B cell (primary cell): ENCODE measurements around the gene PDLIM5. TPM values are rescaled to one million over a fixed set of nuclear protein-coding genes. Genes with fewer than 3 reads are reported as not detected.

ENCODE experiments used
- ATAC-seq: fragments of 200-7000 bp; cut with Tn5 transposase; one replicate; pipeline ENCODE4 v1.10.0; 2021; ENCODE audit warnings: low read depth, mild to moderate bottlenecking, moderate number of reproducible peaks, moderate library complexity
- CTCF ChIA-PET: fragments of 350-600 bp; sonication (Branson Sonifier 250); formaldehyde crosslinking; loops from one replicate; lab custom pipeline; 2021; ENCODE audit warnings: antibody characterized with exemption, inconsistent platforms; lab: Charles Lee
- POLR2A ChIA-PET: fragments of 350-600 bp; sonication (Branson Sonifier 250); formaldehyde crosslinking; loops from one replicate; lab custom pipeline; 2021; ENCODE audit warnings: antibody characterized with exemption; lab: Charles Lee
- DNase-seq: peaks from one replicate; pipeline ENCODE4 v3.0.0; 2013
- H2AFZ ChIP-seq: 2 replicates; pipeline ENCODE4 v1.6.1; 2012; ENCODE audit warnings: mild to moderate bottlenecking, low read depth, low read length; ENCODE audit not compliant: insufficient read depth, poor library complexity, severe bottlenecking
- H3K27ac ChIP-seq, 2 donors: 1 replicate in 1 of 2; 2 replicates in 1 of 2; pipeline ENCODE4 v1.5.1; 2012 to 2013; ENCODE audit warnings: low read length in 2 of 2, mild to moderate bottlenecking in 2 of 2, moderate library complexity in 1 of 2
- H3K27me3 ChIP-seq, 4 experiments: fragments of 200-600 bp in 1 of 4; sonication (generic) in 1 of 4; replicated peaks in 1 of 4; 1 replicate in 2 of 4; 2 replicates in 2 of 4; pipeline versions ENCODE4 v1.6.1 to v1.7.0; 2013 to 2016; ENCODE audit warnings: low read length in 3 of 4, mild to moderate bottlenecking in 2 of 4, mixed read lengths in 1 of 4, moderate library complexity in 1 of 4; ENCODE audit not compliant: insufficient read depth in 4 of 4, control insufficient read depth in 3 of 4; ENCODE audit errors: control extremely low read depth in 1 of 4
- H3K36me3 ChIP-seq, 2 experiments: replicated peaks in 1 of 2; 1 replicate in 1 of 2; 2 replicates in 1 of 2; pipeline versions ENCODE4 v1.6.1 to v1.7.1; 2013; ENCODE audit warnings: low read length in 1 of 2; ENCODE audit not compliant: insufficient read depth in 2 of 2, control insufficient read depth in 1 of 2; ENCODE audit errors: control extremely low read depth in 1 of 2, extremely low read depth in 1 of 2
- H3K4me1 ChIP-seq, 2 donors: fragments of 200-600 bp in 1 of 2; sonication (generic) in 1 of 2; 1 replicate in 1 of 2; 2 replicates in 1 of 2; pipeline versions ENCODE4 v1.5.1 to v1.6.1; 2013 to 2017; ENCODE audit warnings: low read length in 2 of 2; ENCODE audit not compliant: control insufficient read depth in 2 of 2, insufficient read depth in 2 of 2
- H3K4me2 ChIP-seq: replicated peaks from 2 replicates; pipeline ENCODE3; 2012; ENCODE audit warnings: mild to moderate bottlenecking, low read depth, low read length; ENCODE audit not compliant: poor library complexity, severe bottlenecking
- H3K4me3 ChIP-seq, 5 experiments: fragments of 200-600 bp in 1 of 5; sonication (generic) in 1 of 5; 1 replicate in 3 of 5; 2 replicates in 2 of 5; pipeline versions ENCODE4 v1.5.1 to v1.7.0; 2011 to 2016; ENCODE audit warnings: low read length in 4 of 5, mild to moderate bottlenecking in 4 of 5, low read depth in 2 of 5, control low read depth in 1 of 5, moderate library complexity in 1 of 5; ENCODE audit not compliant: insufficient read depth in 1 of 5; ENCODE audit errors: control extremely low read depth in 1 of 5, extremely low read depth in 1 of 5
- H3K79me2 ChIP-seq: fragments of 200-600 bp; sonication (generic); one replicate; pipeline ENCODE4 v1.6.0; 2016; ENCODE audit warnings: low read length; ENCODE audit not compliant: control insufficient read depth, insufficient read depth
- H3K9ac ChIP-seq: fragments of 200-600 bp; sonication (generic); 2 replicates; pipeline ENCODE4 v1.6.1; 2017; ENCODE audit warnings: mild to moderate bottlenecking, low read length, moderate library complexity
- H3K9me3 ChIP-seq, 3 donors: one replicate each; pipeline versions ENCODE4 v1.6.1 to v1.7.1; 2013; ENCODE audit warnings: low read length in 2 of 3; ENCODE audit not compliant: control insufficient read depth in 2 of 3, insufficient read depth in 1 of 3; ENCODE audit errors: control extremely low read depth in 1 of 3
- H4K20me1 ChIP-seq: 2 replicates; pipeline ENCODE4 v1.6.0; 2012; ENCODE audit warnings: mild to moderate bottlenecking, low read length; ENCODE audit not compliant: insufficient read depth, control insufficient read depth, poor library complexity, severe bottlenecking
- H3K27ac Mint-ChIP-seq: one replicate; pipeline ENCODE4 v1.8.0; 2021; ENCODE audit warnings: mixed read lengths
- H3K27me3 Mint-ChIP-seq: one replicate; pipeline ENCODE4 v1.8.0; 2021; ENCODE audit warnings: mixed read lengths
- H3K4me1 Mint-ChIP-seq: one replicate; pipeline ENCODE4 v1.8.0; 2021; ENCODE audit warnings: mixed read lengths
- H3K4me3 Mint-ChIP-seq: one replicate; pipeline ENCODE4 v1.8.0; 2021; ENCODE audit warnings: mixed read lengths
- H3K9me3 Mint-ChIP-seq: one replicate; pipeline ENCODE4 v1.8.0; 2022; ENCODE audit warnings: mixed read lengths; ENCODE audit not compliant: insufficient read depth
- EZH2 ChIP-seq: IDR thresholded peaks from 2 replicates; pipeline ENCODE4 v1.6.1; 2012; ENCODE audit warnings: borderline replicate concordance, low read depth, mild to moderate bottlenecking, moderate library complexity, low read length; ENCODE audit not compliant: insufficient read depth, poor library complexity, severe bottlenecking
- WGBS: methylation state at CpG from one replicate; pipeline ENCODE4 v1.1.5; 2013; ENCODE audit warnings: missing lambda C conversion rate; ENCODE audit not compliant: insufficient coverage; 5-methylcytosine and 5-hydroxymethylcytosine counted together
- intact Hi-C: fragments of 100-400 bp; cut with micrococcal nuclease; formaldehyde crosslinking; loops from one replicate; pipeline ENCODE4 v1.10.0; 2022
- polyA plus RNA-seq: library from polyadenylated mRNA; depleted of rRNA; stranded (reverse); fragments of >200 nt; gene quantifications from 2 replicates; pipeline ENCODE4 v1.2.3, GENCODE V29; 2012
- total RNA-seq, 2 donors: library from RNA; stranded (reverse); fragments of 120-200 nt in 1 of 2; gene quantifications; 1 replicate in 1 of 2; 2 replicates in 1 of 2; pipeline versions ENCODE4 v1.2.3 to v1.2.4, GENCODE V29; 2013 to 2022
- TF ChIP-seq, protein P1 (sequence below): fragments of 200-600 bp; IDR thresholded peaks from one replicate; pipeline ENCODE4 v1.8.0; 2022; ENCODE audit warnings: antibody characterized with exemption, mild to moderate bottlenecking

PDLIM5 gene
- total and polyA plus RNA-seq, 2 donors (not counting 1 experiment from before 2014, with no cell fraction given) = 24.0 to 30.2 TPM

DNA sequence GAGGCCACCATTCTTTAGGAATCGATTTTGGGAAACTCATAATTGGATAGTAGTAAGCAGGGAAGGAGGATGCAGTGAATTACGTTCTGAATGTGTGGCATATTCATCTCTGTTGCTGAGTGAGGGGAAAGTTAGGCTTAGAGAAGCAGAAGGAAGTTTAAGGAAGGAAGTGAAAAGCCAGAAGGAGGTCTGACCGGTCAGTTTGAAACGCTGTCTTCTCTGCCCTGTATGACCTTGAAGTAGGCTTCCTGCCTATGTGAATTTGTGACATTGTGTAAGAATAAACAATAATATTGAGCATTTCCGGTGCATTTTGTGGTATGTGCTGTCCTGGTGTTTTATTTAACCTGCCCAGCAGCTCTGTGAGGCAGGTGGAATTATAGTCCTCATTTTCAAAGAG lies 67.3 kb downstream of the PDLIM5 start:
- no peaks in the 10 kb centered on the region for H3K27me3 Mint-ChIP-seq
- H4K20me1 ChIP-seq = no peaks in the 10 kb centered on the region
- POLR2A ChIA-PET = no interaction called here
- H3K27ac ChIP-seq = no peak overlapping the region
- TF ChIP-seq, protein P1, sequence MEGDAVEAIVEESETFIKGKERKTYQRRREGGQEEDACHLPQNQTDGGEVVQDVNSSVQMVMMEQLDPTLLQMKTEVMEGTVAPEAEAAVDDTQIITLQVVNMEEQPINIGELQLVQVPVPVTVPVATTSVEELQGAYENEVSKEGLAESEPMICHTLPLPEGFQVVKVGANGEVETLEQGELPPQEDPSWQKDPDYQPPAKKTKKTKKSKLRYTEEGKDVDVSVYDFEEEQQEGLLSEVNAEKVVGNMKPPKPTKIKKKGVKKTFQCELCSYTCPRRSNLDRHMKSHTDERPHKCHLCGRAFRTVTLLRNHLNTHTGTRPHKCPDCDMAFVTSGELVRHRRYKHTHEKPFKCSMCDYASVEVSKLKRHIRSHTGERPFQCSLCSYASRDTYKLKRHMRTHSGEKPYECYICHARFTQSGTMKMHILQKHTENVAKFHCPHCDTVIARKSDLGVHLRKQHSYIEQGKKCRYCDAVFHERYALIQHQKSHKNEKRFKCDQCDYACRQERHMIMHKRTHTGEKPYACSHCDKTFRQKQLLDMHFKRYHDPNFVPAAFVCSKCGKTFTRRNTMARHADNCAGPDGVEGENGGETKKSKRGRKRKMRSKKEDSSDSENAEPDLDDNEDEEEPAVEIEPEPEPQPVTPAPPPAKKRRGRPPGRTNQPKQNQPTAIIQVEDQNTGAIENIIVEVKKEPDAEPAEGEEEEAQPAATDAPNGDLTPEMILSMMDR = no peak
- TF ChIP-seq EZH2 = no peak
- H3K4me2 ChIP-seq = peak overlapping the region; percentile 6
- CTCF ChIA-PET = no interaction called here
- no peak overlapping the region for H3K4me3 Mint-ChIP-seq
- no peak overlapping the region for H2AFZ ChIP-seq
- DNase-seq = no peak
- no peak overlapping the region for H3K27ac Mint-ChIP-seq
- no peak for ATAC-seq
- no peaks in the 10 kb centered on the region for H3K79me2 ChIP-seq
- no peaks in the 10 kb centered on the region for H3K36me3 ChIP-seq
- no peaks in the 10 kb centered on the region for H3K9me3 ChIP-seq
- 12% methylated on average over 5 of the region's 5 CpGs for WGBS
- H3K9me3 Mint-ChIP-seq = no peaks in the 10 kb centered on the region
- peaks cover 28% of the 10 kb centered on the region for H3K4me1 Mint-ChIP-seq
- H3K4me1 ChIP-seq = peaks cover 15 to 21% of the 10 kb centered on the region in 2 donors
- H3K9ac ChIP-seq = peak overlapping the region; percentile 16
- intact Hi-C loops = no loop called here
- no peak overlapping the region for H3K4me3 ChIP-seq
- no peaks in the 10 kb centered on the region for H3K27me3 ChIP-seq

DNA sequence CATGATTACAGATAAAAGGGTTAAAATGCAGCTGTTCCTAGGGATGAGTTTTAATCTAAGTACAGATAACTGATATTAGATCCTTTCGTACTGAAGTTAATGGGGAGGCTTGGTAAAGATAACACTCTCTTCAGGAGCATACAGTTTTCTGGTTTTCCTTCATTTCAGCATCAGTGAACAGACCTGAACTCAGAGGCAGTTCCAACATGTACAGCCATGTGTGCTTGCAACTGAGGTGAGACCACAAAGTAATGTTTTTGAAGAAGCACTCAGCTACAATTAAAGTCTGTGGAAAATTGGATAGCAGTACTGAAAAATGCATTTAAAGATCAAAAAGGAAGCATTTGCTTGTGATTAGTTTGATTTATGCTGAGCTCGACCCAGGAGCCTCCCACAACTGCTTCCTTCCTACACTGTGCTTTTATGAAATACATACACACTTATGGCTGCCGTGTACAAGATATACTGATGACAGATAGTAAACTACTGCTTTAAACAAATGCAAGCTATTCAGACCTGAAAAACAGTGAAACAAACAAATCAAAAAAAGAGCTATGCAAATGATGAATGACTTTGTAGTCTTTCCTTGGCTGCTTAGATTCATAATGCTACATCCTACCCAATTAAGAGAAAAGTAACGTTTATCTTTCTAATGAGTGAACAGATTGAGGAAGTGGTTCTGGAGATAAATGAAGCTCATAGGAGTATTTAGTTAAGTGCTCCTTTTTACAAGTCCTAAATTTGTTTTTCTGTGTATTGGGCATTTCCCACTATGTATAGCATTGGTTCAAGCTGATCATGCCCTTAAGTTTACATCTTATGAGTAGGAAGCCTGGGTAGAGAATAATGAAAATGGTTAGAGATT lies 68.4 kb downstream of the PDLIM5 start:
- Histone ChIP-seq H3K79me2 (no peaks in the 10 kb centered on the region), H3K4me3 (peak overlapping the region in 1 of 5 experiments; percentile 25), H3K36me3 (no peaks in the 10 kb centered on the region), H4K20me1 (no peaks in the 10 kb centered on the region), H3K9ac (peak overlapping the region; percentile 24), H3K4me1 (peaks cover 15 to 21% of the 10 kb centered on the region in 2 donors), H3K4me2 (peak overlapping the region; percentile 51), H3K27me3 (no peaks in the 10 kb centered on the region), H3K9me3 (no peaks in the 10 kb centered on the region), H2AFZ (peak overlapping the region; percentile 4), H3K27ac (no peak overlapping the region)
- ATAC-seq = no peak
- Mint-ChIP-seq H3K4me1 (peaks cover 28% of the 10 kb centered on the region), H3K27ac (no peak overlapping the region), H3K4me3 (peak overlapping the region; percentile 52), H3K27me3 (no peaks in the 10 kb centered on the region), H3K9me3 (no peaks in the 10 kb centered on the region)
- intact Hi-C loops = no loop called here
- DNase-seq = peak; percentile 9
- POLR2A ChIA-PET = no interaction called here
- TF ChIP-seq, protein P1 = no peak
- TF ChIP-seq EZH2 = no peak
- no CpG with 5 or more reads among the region's 4 CpGs for WGBS
- CTCF ChIA-PET = interaction anchor here (1.3 kb wide), 1 partner anchor 15 kb away, joined by 3 read pairs; no protein-coding TSS in a partner anchor
